Measurements from ENCODE around the gene PARD3B.
A peak's percentile ranks its signal among the peaks of the same experiment; 100 is the strongest.
"Not testable (repeated sequence)": the region's sequence is repeated elsewhere in the genome, so short reads cannot be mapped to it uniquely, and the experiment has no call there.

Gene PARD3B

GRCh38 chr2:204542982-204543608, 2.2 kb upstream of the PARD3B start:
- DNase-seq (ENCODE audit: low read depth in 2 of 2): no peak

- no peak for DNase-seq (ENCODE audit: low read depth in 2 of 2)
Observed at GRCh38 chr2:204545861-204546735, 823 bp downstream of the PARD3B start.

- DNase-seq (ENCODE audit: low read depth in 2 of 2): no peak
Observed at GRCh38 chr2:204550751-204551511, 5.7 kb downstream of the PARD3B start.

GRCh38 chr2:204551512-204551863, 6.2 kb downstream of the PARD3B start:
- DNase-seq (ENCODE audit: low read depth in 2 of 2): no peak

GRCh38 chr2:204557604-204558003, 12.3 kb downstream of the PARD3B start:
- DNase-seq (ENCODE audit: low read depth in 2 of 2): no peak

GRCh38 chr2:204559358-204559757, 14.1 kb downstream of the PARD3B start:
- not testable (repeated sequence) for DNase-seq (ENCODE audit: low read depth in 2 of 2)

- no peak for DNase-seq (ENCODE audit: low read depth in 2 of 2)
Observed at GRCh38 chr2:204560902-204561301, 15.6 kb downstream of the PARD3B start.

- no peak for DNase-seq (ENCODE audit: low read depth in 2 of 2)
Observed at GRCh38 chr2:204561771-204562170, 16.5 kb downstream of the PARD3B start.

- DNase-seq (ENCODE audit: low read depth in 2 of 2): no peak
Observed at GRCh38 chr2:204566439-204566838, 21.2 kb downstream of the PARD3B start.

GRCh38 chr2:204570421-204570820, 25.1 kb downstream of the PARD3B start:
- DNase-seq (ENCODE audit: low read depth in 2 of 2): no peak

- no peak for DNase-seq (ENCODE audit: low read depth in 2 of 2)
Observed at GRCh38 chr2:204571041-204571440, 25.8 kb downstream of the PARD3B start.

GRCh38 chr2:204571911-204572310, 26.6 kb downstream of the PARD3B start:
- DNase-seq (ENCODE audit: low read depth in 2 of 2): no peak

- DNase-seq (ENCODE audit: low read depth in 2 of 2): no peak
Observed at GRCh38 chr2:204573221-204573620, 27.9 kb downstream of the PARD3B start.

- DNase-seq (ENCODE audit: low read depth in 2 of 2): no peak
Observed at GRCh38 chr2:204574486-204574885, 29.2 kb downstream of the PARD3B start.

- DNase-seq (ENCODE audit: low read depth in 2 of 2): no peak
Observed at GRCh38 chr2:204575463-204575862, 30.2 kb downstream of the PARD3B start.

GRCh38 chr2:204576362-204576979, 31.2 kb downstream of the PARD3B start:
- peak in 1 of 2 donors; percentile 4 for DNase-seq (ENCODE audit: low read depth in 2 of 2)

- no peak for DNase-seq (ENCODE audit: low read depth in 2 of 2)
Observed at GRCh38 chr2:204578928-204579598, 33.8 kb downstream of the PARD3B start.

- DNase-seq (ENCODE audit: low read depth in 2 of 2): no peak
Observed at GRCh38 chr2:204581946-204582345, 36.7 kb downstream of the PARD3B start.

- DNase-seq (ENCODE audit: low read depth in 2 of 2): no peak
Observed at GRCh38 chr2:204583773-204584172, 38.5 kb downstream of the PARD3B start.

GRCh38 chr2:204585930-204586329, 40.7 kb downstream of the PARD3B start:
- DNase-seq (ENCODE audit: low read depth in 2 of 2): no peak

- no peak for DNase-seq (ENCODE audit: low read depth in 2 of 2)
Observed at GRCh38 chr2:204586444-204587180, 41.3 kb downstream of the PARD3B start.

All from stimulated activated CD4-positive, alpha-beta T cell treated with anti-CD3 and anti-CD28 coated beads, Interleukin-15, amount 100 ng/mL, for 48 hours (primary cell).